NCI-H2171 (cell line): ENCODE data around the gene BAIAP3.

Source experiments
- DNase-seq: peaks from one replicate; lab custom pipeline; 2025; lab: John Stamatoyannopoulos, UW

The BAIAP3 gene

GRCh38 chr16:1392826-1393225 is 59.4 kb downstream of the BAIAP3 start:
- DNase-seq, result no peak

GRCh38 chr16:1393613-1394176 is 60.2 kb downstream of the BAIAP3 start:
- DNase-seq, result no peak

- no peak for DNase-seq
Measured at GRCh38 chr16:1394367-1394951, 61.0 kb downstream of the BAIAP3 start.

- no peak for DNase-seq
Measured at GRCh38 chr16:1395444-1396031, 62.1 kb downstream of the BAIAP3 start.

- DNase-seq, result no peak
Measured at GRCh38 chr16:1397779-1398178, 64.3 kb downstream of the BAIAP3 start.

- no peak for DNase-seq
Measured at GRCh38 chr16:1398351-1398750, 64.9 kb downstream of the BAIAP3 start.
